Mucosa of rectum (tissue), 2 donors: ENCODE data around the gene DNM3.
"Not testable (repeated sequence)": the region's sequence is repeated elsewhere in the genome, so short reads cannot be mapped to it uniquely, and the experiment has no call there.

Experiments
- H3K27ac ChIP-seq, 2 donors: one replicate each; pipeline ENCODE4 v1.7.0; 2013; ENCODE audit warnings: inconsistent platforms in 2 of 2, low read depth in 2 of 2, low read length in 2 of 2
- H3K27me3 ChIP-seq, 2 donors: one replicate each; pipeline ENCODE4 v1.7.0; 2013; ENCODE audit warnings: low read length in 2 of 2; ENCODE audit not compliant: control insufficient read depth in 2 of 2, insufficient read depth in 2 of 2
- H3K36me3 ChIP-seq, 2 donors: one replicate each; pipeline ENCODE4 v1.7.0; 2013; ENCODE audit warnings: low read length in 2 of 2; ENCODE audit not compliant: control insufficient read depth in 2 of 2, insufficient read depth in 2 of 2
- H3K4me1 ChIP-seq, 2 donors: one replicate each; pipeline ENCODE4 v1.7.0; 2013; ENCODE audit warnings: low read length in 2 of 2, mild to moderate bottlenecking in 1 of 2; ENCODE audit not compliant: control insufficient read depth in 2 of 2, insufficient read depth in 2 of 2
- H3K4me3 ChIP-seq, 2 donors: one replicate each; pipeline ENCODE4 v1.7.0; 2013; ENCODE audit warnings: low read length in 2 of 2
- H3K9ac ChIP-seq, 2 donors: one replicate each; pipeline ENCODE4 v1.7.0; 2013; ENCODE audit warnings: low read length in 2 of 2, low read depth in 1 of 2, mild to moderate bottlenecking in 1 of 2
- H3K9me3 ChIP-seq, 2 donors: one replicate each; pipeline ENCODE4 v1.7.0; 2013; ENCODE audit warnings: low read length in 2 of 2; ENCODE audit not compliant: control insufficient read depth in 2 of 2
- donor health status: healthy.
- donor health status: Normal muscosa, but diverticular disease.

DNM3 gene

GRCh38 chr1:172040466-172040865 lies 199.2 kb downstream of the DNM3 start:
- Histone ChIP-seq H3K4me1 (no peaks in the 10 kb centered on the region), H3K27me3 (no peaks in the 10 kb centered on the region), H3K9me3 (no peaks in the 10 kb centered on the region), H3K9ac (no peak overlapping the region), H3K27ac (no peak overlapping the region), H3K4me3 (no peak overlapping the region), H3K36me3 (no peaks in the 10 kb centered on the region)

DNA sequence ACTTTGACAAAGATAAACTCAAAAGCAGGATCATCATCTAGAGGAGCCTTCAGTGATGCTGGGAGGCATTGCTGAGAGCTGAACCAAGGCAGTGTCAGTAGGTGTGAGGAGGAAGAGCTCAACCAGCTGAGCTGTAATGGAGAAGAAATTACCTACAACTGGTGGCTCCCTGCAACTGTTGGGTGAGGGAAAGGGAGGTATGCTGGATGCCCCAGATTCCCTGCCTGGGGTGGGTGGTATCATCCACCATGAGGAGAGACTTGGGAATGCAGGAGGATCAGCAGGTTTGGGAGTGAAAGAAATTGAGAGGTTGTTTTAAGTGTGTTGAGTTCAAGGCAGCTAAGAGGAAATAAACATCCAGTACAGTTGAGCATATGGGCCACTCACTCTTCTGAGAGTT lies 199.8 kb downstream of the DNM3 start:
- Histone ChIP-seq H3K36me3 (no peaks in the 10 kb centered on the region), H3K4me3 (no peak overlapping the region), H3K27ac (no peak overlapping the region), H3K27me3 (no peaks in the 10 kb centered on the region), H3K4me1 (no peaks in the 10 kb centered on the region), H3K9me3 (no peaks in the 10 kb centered on the region), H3K9ac (no peak overlapping the region)

DNA sequence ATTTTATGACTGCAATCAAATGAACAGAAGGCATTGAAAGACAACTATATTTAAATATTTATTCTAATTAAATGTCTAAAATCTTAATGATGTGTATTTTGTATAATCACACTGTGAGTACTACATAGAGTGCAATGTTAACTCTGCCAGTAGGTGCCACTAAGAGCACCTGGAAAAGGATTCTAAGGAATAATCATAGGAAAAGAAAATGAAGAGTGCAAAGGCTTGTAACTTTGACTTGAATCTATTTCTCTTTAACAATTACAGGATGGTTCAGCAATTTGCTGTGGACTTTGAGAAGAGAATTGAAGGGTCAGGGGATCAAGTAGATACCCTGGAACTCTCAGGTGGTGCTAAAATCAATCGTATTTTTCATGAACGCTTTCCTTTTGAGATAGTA lies 200.4 kb downstream of the DNM3 start:
- no peak overlapping the region for H3K9ac ChIP-seq
- no peak overlapping the region for H3K4me3 ChIP-seq

GRCh38 chr1:172043900-172044299 lies 202.6 kb downstream of the DNM3 start:
- H3K4me1 ChIP-seq, result no peaks in the 10 kb centered on the region

More for the DNA sequence above, 200.4 kb downstream of the DNM3 start:
- no peak overlapping the region for H3K27ac ChIP-seq
- H3K9me3 ChIP-seq, result no peaks in the 10 kb centered on the region
- H3K36me3 ChIP-seq, result no peaks in the 10 kb centered on the region
- H3K27me3 ChIP-seq, result no peaks in the 10 kb centered on the region
- no peaks in the 10 kb centered on the region for H3K4me1 ChIP-seq

GRCh38 chr1:172051898-172052297 lies 210.6 kb downstream of the DNM3 start:
- no peaks in the 10 kb centered on the region for H3K36me3 ChIP-seq
- H3K27ac ChIP-seq, result no peak overlapping the region
- H3K4me1 ChIP-seq, result no peaks in the 10 kb centered on the region
- no peaks in the 10 kb centered on the region for H3K9me3 ChIP-seq
- H3K4me3 ChIP-seq, result no peak overlapping the region
- no peak overlapping the region for H3K9ac ChIP-seq
- H3K27me3 ChIP-seq, result no peaks in the 10 kb centered on the region

More at GRCh38 chr1:172043900-172044299, 202.6 kb downstream of the DNM3 start:
- Histone ChIP-seq H3K4me3 (no peak overlapping the region), H3K9me3 (no peaks in the 10 kb centered on the region), H3K27me3 (no peaks in the 10 kb centered on the region), H3K36me3 (no peaks in the 10 kb centered on the region), H3K27ac (no peak overlapping the region), H3K9ac (no peak overlapping the region)

GRCh38 chr1:172054172-172054571 lies 212.9 kb downstream of the DNM3 start:
- Histone ChIP-seq H3K27me3 (no peaks in the 10 kb centered on the region), H3K4me1 (no peaks in the 10 kb centered on the region), H3K9me3 (no peaks in the 10 kb centered on the region), H3K36me3 (no peaks in the 10 kb centered on the region), H3K27ac (no peak overlapping the region), H3K4me3 (no peak overlapping the region), H3K9ac (no peak overlapping the region)

DNA sequence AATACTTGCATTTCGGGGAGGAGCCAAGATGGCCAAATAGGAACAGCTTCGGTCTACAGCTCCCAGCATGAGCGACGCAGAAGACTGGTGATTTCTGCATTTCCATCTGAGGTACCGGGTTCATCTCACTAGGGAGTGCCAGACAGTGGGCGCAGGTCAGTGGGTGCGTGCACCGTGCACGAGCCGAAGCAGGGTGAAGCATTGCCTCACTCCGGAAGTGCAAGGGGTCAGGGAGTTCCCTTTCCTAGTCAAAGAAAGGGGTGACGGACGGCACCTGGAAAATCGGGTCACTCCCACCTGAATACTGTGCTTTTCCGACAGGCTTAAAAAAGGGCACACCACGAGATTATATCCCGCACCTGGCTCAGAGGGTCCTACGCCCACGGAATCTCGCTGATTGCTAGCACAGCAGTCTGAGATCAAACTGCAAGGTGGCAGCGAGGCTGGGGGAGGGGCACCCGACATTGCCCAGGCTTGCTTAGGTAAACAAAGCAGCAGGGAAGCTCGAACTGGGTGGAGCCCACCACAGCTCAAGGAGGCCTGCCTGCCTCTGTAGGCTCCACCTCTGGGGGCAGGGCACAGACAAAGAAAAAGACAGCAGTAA lies 214.6 kb downstream of the DNM3 start:
- not testable (repeated sequence) for H3K9me3 ChIP-seq, H3K9ac ChIP-seq

GRCh38 chr1:172068334-172068733 lies 227.0 kb downstream of the DNM3 start:
- no peak overlapping the region for H3K27ac ChIP-seq
- H3K4me3 ChIP-seq, result no peak overlapping the region
- no peaks in the 10 kb centered on the region for H3K4me1 ChIP-seq
- no peaks in the 10 kb centered on the region for H3K36me3 ChIP-seq
- no peak overlapping the region for H3K9ac ChIP-seq
- H3K9me3 ChIP-seq, result no peaks in the 10 kb centered on the region
- no peaks in the 10 kb centered on the region for H3K27me3 ChIP-seq

More for the DNA sequence above, 214.6 kb downstream of the DNM3 start:
- not testable (repeated sequence) for H3K36me3 ChIP-seq, H3K4me3 ChIP-seq, H3K27me3 ChIP-seq, H3K4me1 ChIP-seq, H3K27ac ChIP-seq

DNA sequence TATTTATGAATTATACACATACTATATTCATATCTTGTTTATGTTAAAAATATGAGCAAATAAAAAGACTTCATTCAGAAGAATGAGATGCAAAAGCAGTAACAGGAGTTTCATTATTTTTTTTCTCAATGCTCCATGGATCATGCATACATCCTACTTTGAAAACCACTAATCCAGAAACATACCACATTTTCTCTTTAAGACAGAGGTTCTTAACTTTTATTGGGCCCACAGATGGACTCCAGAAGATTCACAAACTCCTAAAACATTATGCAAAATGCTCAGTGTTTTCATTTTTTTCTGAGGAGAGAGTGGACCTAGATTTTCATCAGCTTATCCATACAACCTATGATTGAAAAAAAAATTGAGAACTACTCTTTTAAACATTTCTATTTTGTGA lies 227.8 kb downstream of the DNM3 start:
- Histone ChIP-seq H3K27me3 (no peaks in the 10 kb centered on the region), H3K9ac (no peak overlapping the region), H3K4me1 (no peaks in the 10 kb centered on the region), H3K9me3 (no peaks in the 10 kb centered on the region), H3K4me3 (no peak overlapping the region), H3K36me3 (no peaks in the 10 kb centered on the region), H3K27ac (no peak overlapping the region)

GRCh38 chr1:172069534-172069933 lies 228.2 kb downstream of the DNM3 start:
- Histone ChIP-seq H3K9me3 (no peaks in the 10 kb centered on the region), H3K4me1 (no peaks in the 10 kb centered on the region), H3K4me3 (no peak overlapping the region), H3K36me3 (no peaks in the 10 kb centered on the region), H3K27me3 (no peaks in the 10 kb centered on the region), H3K27ac (no peak overlapping the region), H3K9ac (no peak overlapping the region)

- Histone ChIP-seq H3K4me1 (no peaks in the 10 kb centered on the region), H3K4me3 (no peak overlapping the region), H3K9me3 (no peaks in the 10 kb centered on the region), H3K9ac (no peak overlapping the region), H3K27me3 (no peaks in the 10 kb centered on the region), H3K36me3 (no peaks in the 10 kb centered on the region), H3K27ac (no peak overlapping the region)
These were observed 228.8 kb downstream of the DNM3 start for GRCh38 chr1:172070055-172070454.
